Glutamatergic neuron (in vitro differentiated cells): Measurements from ENCODE around the gene TEDC1. TPM values are rescaled to one million over a fixed set of nuclear protein-coding genes. Genes with fewer than 3 reads are reported as not detected.
A peak's percentile ranks its signal among the peaks of the same experiment; 100 is the strongest.

Experiments
- DNase-seq: peaks from one replicate; pipeline ENCODE4 v3.0.0; 2022
- H3K27ac Mint-ChIP-seq: one replicate; pipeline ENCODE4 v1.8.0; 2020; ENCODE audit warnings: mild to moderate bottlenecking, mixed read lengths, inconsistent platforms; ENCODE audit not compliant: unreplicated experiment
- H3K27me3 Mint-ChIP-seq: one replicate; pipeline ENCODE4 v1.8.0; 2020; ENCODE audit warnings: mild to moderate bottlenecking, moderate library complexity, mixed read lengths, inconsistent platforms; ENCODE audit not compliant: unreplicated experiment
- H3K36me3 Mint-ChIP-seq: one replicate; pipeline ENCODE4 v1.8.0; 2020; ENCODE audit warnings: mild to moderate bottlenecking, mixed read lengths, inconsistent platforms; ENCODE audit not compliant: unreplicated experiment
- H3K4me1 Mint-ChIP-seq: one replicate; pipeline ENCODE4 v1.8.0; 2020; ENCODE audit warnings: mild to moderate bottlenecking, low read depth, mixed read lengths, inconsistent platforms; ENCODE audit not compliant: unreplicated experiment
- H3K4me3 Mint-ChIP-seq: one replicate; pipeline ENCODE4 v1.8.0; 2020; ENCODE audit warnings: mild to moderate bottlenecking, mixed read lengths, inconsistent platforms; ENCODE audit not compliant: unreplicated experiment
- H3K9me3 Mint-ChIP-seq: one replicate; pipeline ENCODE4 v1.8.0; 2020; ENCODE audit warnings: mild to moderate bottlenecking, moderate library complexity, mixed read lengths, inconsistent platforms; ENCODE audit not compliant: unreplicated experiment
- total RNA-seq: library from RNA; stranded (reverse); fragmentation: NEBNext Ultra II Directional; extraction: Animal tissue kit (Norgen Biotek cat#: 25700); gene quantifications from one replicate; pipeline ENCODE4 v1.2.1, GENCODE V29; 2021; ENCODE audit not compliant: unreplicated experiment
- TF ChIP-seq, protein P1 (sequence below): fragments of 200-600 bp; sonication (generic); IDR thresholded peaks from one replicate; pipeline ENCODE4 v1.5.0; 2021; ENCODE audit not compliant: partially characterized antibody, unreplicated experiment

Gene TEDC1
- total RNA-seq, 1 donor from 2014 or later = 13.8 TPM

DNA sequence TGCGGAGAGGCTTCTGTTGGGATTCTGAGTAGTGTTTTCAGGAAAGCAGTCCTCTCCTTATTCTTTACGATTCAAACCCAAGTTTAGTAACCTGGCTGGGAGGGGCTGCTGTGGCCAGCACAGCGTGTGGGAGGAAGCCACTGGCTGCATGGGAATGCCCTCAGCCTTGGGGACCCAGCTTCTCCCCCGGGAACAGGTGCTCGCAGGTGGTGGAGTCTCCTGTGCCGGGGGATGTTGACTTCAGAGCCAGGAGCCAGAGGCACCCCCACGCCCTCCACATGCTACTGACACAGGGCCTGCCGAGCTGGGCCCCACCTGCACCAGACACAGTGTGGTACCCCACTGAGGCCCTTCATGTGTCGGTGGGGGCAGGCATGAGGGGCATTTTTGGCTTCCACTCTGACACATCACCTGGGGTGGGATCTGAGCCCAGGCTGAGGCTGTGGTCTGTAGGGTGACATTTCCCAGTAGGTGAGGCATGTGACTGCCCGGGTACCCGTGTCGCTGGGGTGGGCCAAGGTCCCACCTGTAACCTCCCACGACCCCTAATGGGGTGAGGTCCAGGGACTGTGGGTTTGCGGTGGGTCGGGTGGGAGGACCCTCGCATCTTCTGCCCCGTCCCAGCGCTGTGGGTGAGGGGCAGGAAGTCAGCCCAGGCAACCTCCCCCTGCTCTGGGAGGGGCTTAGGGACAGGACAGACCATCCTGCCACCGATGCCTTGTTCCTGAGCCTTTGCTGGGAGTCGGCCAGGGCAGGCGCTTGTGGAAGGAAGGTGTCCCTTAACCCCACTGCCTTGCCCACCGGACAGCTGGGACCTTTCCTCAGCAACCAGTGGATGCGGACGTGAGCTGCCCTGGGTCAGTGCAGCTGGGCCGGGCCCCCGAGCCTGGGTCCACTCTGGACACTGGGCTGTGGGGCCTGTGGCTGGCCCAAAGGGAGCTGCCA is 44.9 kb upstream of the TEDC1 start:
- Mint-ChIP-seq H3K27ac (no peak overlapping the region), H3K27me3 (peaks cover 13% of the 10 kb centered on the region), H3K4me1 (peaks cover 3% of the 10 kb centered on the region), H3K36me3 (no peaks in the 10 kb centered on the region), H3K4me3 (no peak overlapping the region), H3K9me3 (peaks cover 8% of the 10 kb centered on the region)
- TF ChIP-seq, protein P1, sequence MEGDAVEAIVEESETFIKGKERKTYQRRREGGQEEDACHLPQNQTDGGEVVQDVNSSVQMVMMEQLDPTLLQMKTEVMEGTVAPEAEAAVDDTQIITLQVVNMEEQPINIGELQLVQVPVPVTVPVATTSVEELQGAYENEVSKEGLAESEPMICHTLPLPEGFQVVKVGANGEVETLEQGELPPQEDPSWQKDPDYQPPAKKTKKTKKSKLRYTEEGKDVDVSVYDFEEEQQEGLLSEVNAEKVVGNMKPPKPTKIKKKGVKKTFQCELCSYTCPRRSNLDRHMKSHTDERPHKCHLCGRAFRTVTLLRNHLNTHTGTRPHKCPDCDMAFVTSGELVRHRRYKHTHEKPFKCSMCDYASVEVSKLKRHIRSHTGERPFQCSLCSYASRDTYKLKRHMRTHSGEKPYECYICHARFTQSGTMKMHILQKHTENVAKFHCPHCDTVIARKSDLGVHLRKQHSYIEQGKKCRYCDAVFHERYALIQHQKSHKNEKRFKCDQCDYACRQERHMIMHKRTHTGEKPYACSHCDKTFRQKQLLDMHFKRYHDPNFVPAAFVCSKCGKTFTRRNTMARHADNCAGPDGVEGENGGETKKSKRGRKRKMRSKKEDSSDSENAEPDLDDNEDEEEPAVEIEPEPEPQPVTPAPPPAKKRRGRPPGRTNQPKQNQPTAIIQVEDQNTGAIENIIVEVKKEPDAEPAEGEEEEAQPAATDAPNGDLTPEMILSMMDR = no peak
- peak; percentile 11 for DNase-seq

DNA sequence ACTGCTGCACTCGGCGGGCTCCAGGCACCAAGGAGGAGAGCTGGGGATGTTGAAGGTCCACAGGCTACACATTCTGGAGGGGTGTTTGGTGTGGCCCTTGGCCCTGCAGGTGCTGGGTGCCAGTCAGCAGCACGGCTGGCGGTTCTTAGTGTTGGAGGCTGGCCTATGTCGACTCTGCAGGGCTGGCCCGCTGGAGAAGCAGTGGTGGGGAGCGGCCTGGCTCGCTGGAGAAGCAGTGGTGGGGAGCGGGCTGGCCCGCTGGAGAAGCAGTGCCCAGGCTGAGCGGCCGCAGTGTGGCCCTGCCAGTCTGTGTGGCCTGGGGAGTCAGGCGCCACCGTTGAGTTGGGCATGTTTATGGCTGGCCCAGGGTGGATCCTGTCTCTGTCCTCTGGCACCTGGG is 44.1 kb upstream of the TEDC1 start:
- Mint-ChIP-seq H3K4me1 (peaks cover 3% of the 10 kb centered on the region), H3K27ac (no peak overlapping the region), H3K9me3 (peaks cover 5% of the 10 kb centered on the region), H3K27me3 (peaks cover 10% of the 10 kb centered on the region), H3K36me3 (no peaks in the 10 kb centered on the region), H3K4me3 (no peak overlapping the region)
- no peak for DNase-seq
- TF ChIP-seq, protein P1 = no peak

DNA sequence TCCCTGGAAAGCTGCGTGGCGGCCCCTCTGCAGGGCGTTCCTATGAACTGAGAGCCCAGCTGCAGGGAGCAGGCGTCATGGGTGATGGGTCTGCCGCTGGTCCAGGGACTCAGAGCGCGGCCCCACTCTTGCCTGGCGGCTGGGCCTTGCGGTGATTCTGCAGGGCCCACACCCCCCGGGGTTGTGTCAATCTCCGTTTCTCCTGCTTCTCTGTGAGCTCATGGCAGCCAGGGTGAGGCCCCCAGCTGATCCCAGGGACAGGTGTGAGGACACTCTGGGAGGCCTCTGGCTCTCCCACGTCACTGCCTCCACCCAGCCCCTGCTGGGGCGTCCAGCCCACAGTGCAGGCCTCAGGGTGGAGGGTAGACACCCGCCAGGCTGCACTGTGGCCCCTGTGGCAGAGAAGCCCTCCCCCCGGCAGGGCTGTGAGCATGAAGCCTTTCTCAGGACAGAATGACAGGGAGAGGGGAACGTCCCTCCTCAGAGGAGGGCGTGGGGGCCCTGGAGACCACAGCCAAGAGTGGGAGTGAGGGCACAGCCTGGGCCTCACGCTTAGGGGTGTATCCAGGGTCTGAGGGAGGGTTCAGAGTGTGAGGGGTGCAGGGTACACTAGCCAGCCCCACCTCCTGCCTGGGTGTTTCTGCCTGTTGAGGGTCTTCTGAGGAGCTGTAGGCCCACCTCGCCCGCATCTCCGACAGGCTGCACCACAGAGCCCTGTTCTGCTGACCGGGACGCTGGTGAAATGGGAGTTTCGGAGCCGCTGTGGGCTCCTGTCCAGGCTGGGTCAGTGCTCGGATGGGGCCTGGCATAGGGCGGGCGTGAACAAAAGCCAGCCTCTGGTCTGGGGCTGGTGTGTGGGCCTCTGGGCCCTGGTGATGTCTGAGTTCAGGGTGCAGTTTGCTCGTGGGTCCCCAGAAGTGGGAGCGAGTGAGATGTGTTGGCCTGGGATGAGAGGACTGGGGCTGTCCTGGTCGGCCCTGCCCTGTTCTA is 43.1 kb upstream of the TEDC1 start:
- TF ChIP-seq, protein P1 = no peak

DNA sequence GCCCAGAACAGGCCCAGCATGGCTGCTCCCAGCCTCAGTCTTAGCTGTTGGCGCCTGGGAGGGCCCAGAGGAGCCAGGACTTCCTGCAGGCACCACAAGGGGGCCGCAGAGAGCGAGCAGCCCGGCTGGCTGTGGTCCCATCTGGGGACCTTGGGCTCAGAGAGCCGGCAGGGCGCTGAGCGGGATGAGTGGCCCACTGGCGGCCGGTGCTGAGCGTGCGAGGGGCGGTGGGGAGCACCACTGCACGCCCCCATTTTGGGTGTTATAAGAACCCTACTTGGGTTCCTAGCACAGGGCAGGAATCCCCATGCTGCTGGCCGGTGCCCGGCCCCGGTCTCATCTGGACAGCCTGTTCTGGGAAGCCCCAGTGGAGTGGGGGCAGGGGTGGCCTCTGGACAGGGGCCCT is 42.3 kb upstream of the TEDC1 start:
- TF ChIP-seq, protein P1 = peak; percentile 92
- Mint-ChIP-seq H3K4me3 (no peak overlapping the region), H3K4me1 (peaks cover 3% of the 10 kb centered on the region), H3K27me3 (peaks cover 12% of the 10 kb centered on the region), H3K9me3 (peaks cover 6% of the 10 kb centered on the region), H3K36me3 (no peaks in the 10 kb centered on the region), H3K27ac (no peak overlapping the region)
- DNase-seq = peak; percentile 81

More for the DNA sequence above, 43.1 kb upstream of the TEDC1 start:
- peaks cover 6% of the 10 kb centered on the region for H3K9me3 Mint-ChIP-seq
- H3K4me1 Mint-ChIP-seq = peaks cover 3% of the 10 kb centered on the region
- H3K27ac Mint-ChIP-seq = no peak overlapping the region
- no peak overlapping the region for H3K4me3 Mint-ChIP-seq
- H3K27me3 Mint-ChIP-seq = peaks cover 10% of the 10 kb centered on the region
- peak; percentile 24 for DNase-seq
- H3K36me3 Mint-ChIP-seq = no peaks in the 10 kb centered on the region
